Measurements from ENCODE around the gene SPOCK1. TPM values are rescaled to one million over a fixed set of nuclear protein-coding genes. Genes with fewer than 3 reads are reported as not detected.

Gene SPOCK1
- total and polyA plus RNA-seq, 2 donors (not counting 3 experiments of a cell fraction or from before 2014, with no cell fraction given): 144 to 280 TPM

- dilution Hi-C loops (cut with MboI; ENCODE audit: extremely low pct_ligation_motif_present, low sequenced_read_pairs): no loop called here
- no peaks in the 10 kb centered on the region for H3K27me3 ChIP-seq (ENCODE audit: control insufficient read depth in 2 of 2, insufficient read depth in 2 of 2, low read length in 2 of 2)
- no peaks in the 10 kb centered on the region for H3K36me3 ChIP-seq (ENCODE audit: control insufficient read depth in 2 of 2, extremely low read depth in 1 of 2, insufficient read depth in 2 of 2, low read length in 2 of 2)
- FAIRE-seq (no peak), DNase-seq (ENCODE audit: low read depth, low spot score) (no peak)
- no peaks in the 10 kb centered on the region for H3K9me3 ChIP-seq (replicated peaks; ENCODE audit: control insufficient read depth, insufficient read depth, low read length)
- TF ChIP-seq JUN (IDR thresholded peaks at IDR 0.05; ENCODE audit: borderline replicate concordance, insufficient read depth, insufficient read length, low read depth) (no peak), GATA2 (IDR thresholded peaks at IDR 0.05; ENCODE audit: insufficient read depth, insufficient read length, low read depth, low read length) (no peak), MYC (IDR thresholded peaks at IDR 0.05; ENCODE audit: low read depth, low read length) (no peak)
- no peak overlapping the region for H3K4me3 ChIP-seq (replicated peaks in 1 of 3; ENCODE audit: insufficient read depth in 1 of 3, low read depth in 1 of 3, low read length in 3 of 3)
- no peak overlapping the region for H3K27ac ChIP-seq (ENCODE audit: insufficient read depth, low read depth, low read length)
- no peak overlapping the region for H3K9ac ChIP-seq (replicated peaks; ENCODE audit: extremely low read depth, insufficient read depth, low read length)
- no peak overlapping the region for H2AFZ ChIP-seq (ENCODE audit: low read depth, low read length)
- intact Hi-C loops (cut with micrococcal nuclease): no loop called here
- BruUV-seq (replicated peaks): no TSS peak
- POLR2A ChIA-PET: no interaction called here
- no peak overlapping the region for H3K4me2 ChIP-seq (ENCODE audit: insufficient read depth, low read length)
- H3K9me1 ChIP-seq (replicated peaks; ENCODE audit: control insufficient read depth, extremely low read depth, insufficient read depth, low read length): no peaks in the 10 kb centered on the region
- H3K4me1 ChIP-seq (ENCODE audit: control insufficient read depth, extremely low read depth, insufficient read depth, low read length): peaks cover 25% of the 10 kb centered on the region
- CTCF ChIA-PET: interaction anchor here (2.0 kb wide), 1 partner anchor 12 kb away, joined by 10 read pairs; no protein-coding TSS in a partner anchor
- H4K20me1 ChIP-seq (replicated peaks; ENCODE audit: control insufficient read depth, extremely low read depth, insufficient read depth, low read length): no peaks in the 10 kb centered on the region
- H3K79me2 ChIP-seq (ENCODE audit: control insufficient read depth, insufficient read depth, low read length): peaks cover 30% of the 10 kb centered on the region
Measured at GRCh38 chr5:137308311-137308710, 190.8 kb downstream of the SPOCK1 start.

- DNase-seq (ENCODE audit: low read depth, low spot score): no peak
- Histone ChIP-seq H3K27me3 (ENCODE audit: control insufficient read depth in 2 of 2, insufficient read depth in 2 of 2, low read length in 2 of 2) (no peaks in the 10 kb centered on the region), H3K36me3 (ENCODE audit: control insufficient read depth in 2 of 2, extremely low read depth in 1 of 2, insufficient read depth in 2 of 2, low read length in 2 of 2) (no peaks in the 10 kb centered on the region), H3K9ac (replicated peaks; ENCODE audit: extremely low read depth, insufficient read depth, low read length) (no peak overlapping the region), H3K27ac (ENCODE audit: insufficient read depth, low read depth, low read length) (no peak overlapping the region), H3K4me3 (replicated peaks in 1 of 3; ENCODE audit: insufficient read depth in 1 of 3, low read depth in 1 of 3, low read length in 3 of 3) (no peak overlapping the region), H3K4me2 (ENCODE audit: insufficient read depth, low read length) (no peak overlapping the region), H3K4me1 (ENCODE audit: control insufficient read depth, extremely low read depth, insufficient read depth, low read length) (peaks cover 25% of the 10 kb centered on the region), H3K9me3 (replicated peaks; ENCODE audit: control insufficient read depth, insufficient read depth, low read length) (no peaks in the 10 kb centered on the region), H2AFZ (ENCODE audit: low read depth, low read length) (no peak overlapping the region), H3K9me1 (replicated peaks; ENCODE audit: control insufficient read depth, extremely low read depth, insufficient read depth, low read length) (no peaks in the 10 kb centered on the region), H3K79me2 (ENCODE audit: control insufficient read depth, insufficient read depth, low read length) (peaks cover 36% of the 10 kb centered on the region), H4K20me1 (replicated peaks; ENCODE audit: control insufficient read depth, extremely low read depth, insufficient read depth, low read length) (no peaks in the 10 kb centered on the region)
- intact Hi-C loops (cut with micrococcal nuclease) (no loop called here), dilution Hi-C loops (cut with MboI; ENCODE audit: extremely low pct_ligation_motif_present, low sequenced_read_pairs) (no loop called here)
- no TSS peak for BruUV-seq (replicated peaks)
- ChIA-PET POLR2A (no interaction called here), CTCF (interaction anchor here (0.7 to 2.0 kb wide), 2 partner anchors 13 to 31 kb away, joined by 3 to 10 read pairs; no protein-coding TSS in a partner anchor)
- FAIRE-seq: no peak
- TF ChIP-seq FOS (IDR thresholded peaks at IDR 0.05; ENCODE audit: borderline replicate concordance, insufficient read depth, low read length): no peak
- no peak for TF ChIP-seq POLR2AphosphoS5 (IDR thresholded peaks at IDR 0.05; ENCODE audit: insufficient read depth, low read depth, low read length)
- TF ChIP-seq MAX (IDR thresholded peaks at IDR 0.05; ENCODE audit: insufficient read depth, insufficient read length): no peak
- no peak for TF ChIP-seq GATA2 (IDR thresholded peaks at IDR 0.05; ENCODE audit: insufficient read depth, insufficient read length, low read depth, low read length)
- TF ChIP-seq CTCF (IDR thresholded peaks at IDR 0.05; ENCODE audit: extremely low read depth in 1 of 2, insufficient read depth in 1 of 2, low read depth in 1 of 2, low read length in 2 of 2): no peak
- TF ChIP-seq POLR2A (IDR thresholded peaks at IDR 0.05; ENCODE audit: low read depth, low read length): no peak
- TF ChIP-seq EZH2 (IDR thresholded peaks at IDR 0.05; ENCODE audit: borderline replicate concordance, low read depth, low read length, severe bottlenecking): no peak
- no peak for TF ChIP-seq MYC (IDR thresholded peaks at IDR 0.05; ENCODE audit: low read depth, low read length)
- no peak for TF ChIP-seq JUN (IDR thresholded peaks at IDR 0.05; ENCODE audit: borderline replicate concordance, insufficient read depth, insufficient read length, low read depth)
Measured at GRCh38 chr5:137306903-137307302, 192.2 kb downstream of the SPOCK1 start.

All from endothelial cell of umbilical vein (primary cell).